ENCODE data around the gene SHC1. TPM values are rescaled to one million over a fixed set of nuclear protein-coding genes. Genes with fewer than 3 reads are reported as not detected.
A peak's percentile ranks its signal among the peaks of the same experiment; 100 is the strongest.

The SHC1 gene
- total RNA-seq, 4 donors from 2014 or later = 69.1 to 104 (median 90.2) TPM

GRCh38 chr1:155007251-155007828 is 36.8 kb upstream of the SHC1 start:
- H3K36me3 ChIP-seq = no peaks in the 10 kb centered on the region
- H3K27ac ChIP-seq = peak overlapping the region in 3 of 4 donors; percentile 88 to 97 (median 97)
- H3K9me3 ChIP-seq = no peaks in the 10 kb centered on the region
- WGBS, 2 donors (ENCODE audit: low coverage in 1 of 2) = 80% methylated on average over 1 of the region's 6 CpGs; no CpG with 5 or more reads in 1 of the 2 donors
- peak; percentile 27 for TF ChIP-seq POLR2AphosphoS5 (IDR thresholded peaks at IDR 0.05)
- TF ChIP-seq, protein P1, sequence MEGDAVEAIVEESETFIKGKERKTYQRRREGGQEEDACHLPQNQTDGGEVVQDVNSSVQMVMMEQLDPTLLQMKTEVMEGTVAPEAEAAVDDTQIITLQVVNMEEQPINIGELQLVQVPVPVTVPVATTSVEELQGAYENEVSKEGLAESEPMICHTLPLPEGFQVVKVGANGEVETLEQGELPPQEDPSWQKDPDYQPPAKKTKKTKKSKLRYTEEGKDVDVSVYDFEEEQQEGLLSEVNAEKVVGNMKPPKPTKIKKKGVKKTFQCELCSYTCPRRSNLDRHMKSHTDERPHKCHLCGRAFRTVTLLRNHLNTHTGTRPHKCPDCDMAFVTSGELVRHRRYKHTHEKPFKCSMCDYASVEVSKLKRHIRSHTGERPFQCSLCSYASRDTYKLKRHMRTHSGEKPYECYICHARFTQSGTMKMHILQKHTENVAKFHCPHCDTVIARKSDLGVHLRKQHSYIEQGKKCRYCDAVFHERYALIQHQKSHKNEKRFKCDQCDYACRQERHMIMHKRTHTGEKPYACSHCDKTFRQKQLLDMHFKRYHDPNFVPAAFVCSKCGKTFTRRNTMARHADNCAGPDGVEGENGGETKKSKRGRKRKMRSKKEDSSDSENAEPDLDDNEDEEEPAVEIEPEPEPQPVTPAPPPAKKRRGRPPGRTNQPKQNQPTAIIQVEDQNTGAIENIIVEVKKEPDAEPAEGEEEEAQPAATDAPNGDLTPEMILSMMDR (IDR thresholded peaks at IDR 0.05) = no peak
- H3K4me3 ChIP-seq = peak overlapping the region in 1 of 2 donors; percentile 34
- peaks cover 3 to 82% (median 42%) of the 10 kb centered on the region in 3 donors for H3K4me1 ChIP-seq
- no peak for ATAC-seq
- no peaks in the 10 kb centered on the region for H3K27me3 ChIP-seq

- TF ChIP-seq, protein P1 (IDR thresholded peaks at IDR 0.05) = no peak
- TF ChIP-seq EP300 (IDR thresholded peaks at IDR 0.05) = no peak
- no peak for TF ChIP-seq POLR2A (IDR thresholded peaks at IDR 0.05)
- no peak for TF ChIP-seq POLR2AphosphoS5 (IDR thresholded peaks at IDR 0.05)
- no peak for ATAC-seq
- Histone ChIP-seq H3K27ac (peak overlapping the region in 3 of 4 donors; percentile 88 to 97 (median 97)), H3K27me3 (no peaks in the 10 kb centered on the region), H3K9me3 (no peaks in the 10 kb centered on the region), H3K36me3 (no peaks in the 10 kb centered on the region), H3K4me1 (peaks cover 3 to 76% (median 35%) of the 10 kb centered on the region in 3 donors), H3K4me3 (no peak overlapping the region)
- WGBS, 2 donors (ENCODE audit: low coverage in 1 of 2) = 40% methylated on average over 1 of the region's 2 CpGs; no CpG with 5 or more reads in 1 of the 2 donors
Observed at GRCh38 chr1:155006601-155007101, 36.1 kb upstream of the SHC1 start.

- Histone ChIP-seq H3K27me3 (no peaks in the 10 kb centered on the region), H3K4me1 (peaks cover 3 to 64% (median 25%) of the 10 kb centered on the region in 3 donors), H3K27ac (peak overlapping the region; percentile 21 to 97 (median 92)), H3K4me3 (peak overlapping the region in 1 of 2 donors; percentile 76), H3K9me3 (no peaks in the 10 kb centered on the region), H3K36me3 (no peaks in the 10 kb centered on the region)
- TF ChIP-seq POLR2AphosphoS5 (IDR thresholded peaks at IDR 0.05) = peak; percentile 53
- peak in 1 of 2 donors; percentile 16 for TF ChIP-seq POLR2A (IDR thresholded peaks at IDR 0.05)
- TF ChIP-seq, protein P1 (IDR thresholded peaks at IDR 0.05) = no peak
- ATAC-seq = no peak
- WGBS, 2 donors (ENCODE audit: low coverage in 1 of 2) = 28 to 63% methylated on average over 3 to 5 of the region's 17 CpGs
Observed at GRCh38 chr1:155005076-155006011, 34.8 kb upstream of the SHC1 start.

- peaks cover 5 to 64% (median 31%) of the 10 kb centered on the region in 3 donors for H3K4me1 ChIP-seq
- no peak for TF ChIP-seq EP300 (IDR thresholded peaks at IDR 0.05)
- TF ChIP-seq, protein P1 (IDR thresholded peaks at IDR 0.05) = no peak
- no peak for TF ChIP-seq POLR2A (IDR thresholded peaks at IDR 0.05)
- no peak for TF ChIP-seq POLR2AphosphoS5 (IDR thresholded peaks at IDR 0.05)
Observed at GRCh38 chr1:155004352-155005075, 34.0 kb upstream of the SHC1 start.

More at GRCh38 chr1:155004352-155005075, 34.0 kb upstream of the SHC1 start:
- no peaks in the 10 kb centered on the region for H3K9me3 ChIP-seq
- WGBS, 2 donors (ENCODE audit: low coverage in 1 of 2) = 30% methylated on average over 2 of the region's 5 CpGs; no CpG with 5 or more reads in 1 of the 2 donors
- H3K27ac ChIP-seq = peak overlapping the region; percentile 88 to 97 (median 96)
- no peaks in the 10 kb centered on the region for H3K27me3 ChIP-seq
- ATAC-seq = no peak
- H3K4me3 ChIP-seq = peak overlapping the region; percentile 76 to 89
- no peaks in the 10 kb centered on the region for H3K36me3 ChIP-seq

Data from gastroesophageal sphincter (tissue), 4 donors.